Right lobe of liver (tissue), 4 donors: ENCODE data around the gene SSH2.

Source experiments
- POLR2A ChIP-seq: fragments of 450-650 bp; IDR thresholded peaks from one replicate; pipeline ENCODE4 v1.6.1; 2017; ENCODE audit warnings: antibody characterized with exemption, mild to moderate bottlenecking
- TF ChIP-seq, protein P1 (sequence below), 4 donors: fragments of 200-600 bp in 3 of 4; fragments of 450-650 bp in 1 of 4; IDR thresholded peaks; one replicate each; pipeline versions ENCODE4 v1.5.1 to v1.8.0; 2016 to 2022; ENCODE audit warnings: antibody characterized with exemption in 4 of 4, mild to moderate bottlenecking in 2 of 4
- donor health status: DM: no; HTN: no; CAD: no.
- donor health status: DM: no; HTN: no; CAD: no.
- donor health status: DM: no; HTN: yes; CAD: no.

DNA sequence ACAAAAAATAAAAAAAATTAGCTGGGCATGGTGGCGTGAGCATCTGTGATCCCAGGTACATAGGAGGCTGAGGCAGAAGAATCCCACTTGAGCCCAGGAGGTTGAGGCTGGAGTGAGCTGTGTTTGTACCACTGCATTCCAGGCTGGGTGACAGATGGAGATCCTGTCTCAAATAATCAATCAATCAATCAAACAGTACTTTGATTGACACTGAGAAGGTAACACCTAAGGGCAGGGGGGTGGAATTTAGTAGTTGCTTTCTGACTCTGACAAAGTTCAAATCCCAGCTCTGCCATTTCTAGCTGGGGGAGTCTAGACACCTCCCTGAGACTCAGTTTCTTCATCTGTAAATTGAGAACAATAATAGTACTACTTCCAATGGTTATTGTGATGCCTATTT is 12.0 kb downstream of the SSH2 start:
- TF ChIP-seq, protein P1, sequence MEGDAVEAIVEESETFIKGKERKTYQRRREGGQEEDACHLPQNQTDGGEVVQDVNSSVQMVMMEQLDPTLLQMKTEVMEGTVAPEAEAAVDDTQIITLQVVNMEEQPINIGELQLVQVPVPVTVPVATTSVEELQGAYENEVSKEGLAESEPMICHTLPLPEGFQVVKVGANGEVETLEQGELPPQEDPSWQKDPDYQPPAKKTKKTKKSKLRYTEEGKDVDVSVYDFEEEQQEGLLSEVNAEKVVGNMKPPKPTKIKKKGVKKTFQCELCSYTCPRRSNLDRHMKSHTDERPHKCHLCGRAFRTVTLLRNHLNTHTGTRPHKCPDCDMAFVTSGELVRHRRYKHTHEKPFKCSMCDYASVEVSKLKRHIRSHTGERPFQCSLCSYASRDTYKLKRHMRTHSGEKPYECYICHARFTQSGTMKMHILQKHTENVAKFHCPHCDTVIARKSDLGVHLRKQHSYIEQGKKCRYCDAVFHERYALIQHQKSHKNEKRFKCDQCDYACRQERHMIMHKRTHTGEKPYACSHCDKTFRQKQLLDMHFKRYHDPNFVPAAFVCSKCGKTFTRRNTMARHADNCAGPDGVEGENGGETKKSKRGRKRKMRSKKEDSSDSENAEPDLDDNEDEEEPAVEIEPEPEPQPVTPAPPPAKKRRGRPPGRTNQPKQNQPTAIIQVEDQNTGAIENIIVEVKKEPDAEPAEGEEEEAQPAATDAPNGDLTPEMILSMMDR (IDR thresholded peaks at IDR 0.05) = no peak
- TF ChIP-seq POLR2A = no peak
